H1 (cell line): ENCODE results near the gene LAMC1. TPM values are rescaled to one million over a fixed set of nuclear protein-coding genes. Genes with fewer than 3 reads are reported as not detected.

Experiments
- CTCF ChIA-PET: fragments of 300-600 bp; sonication (Branson Sonifier 250); formaldehyde crosslinking; loops from one replicate; lab custom pipeline; 2021; ENCODE audit not compliant: partially characterized antibody; lab: Charles Lee
- POLR2A ChIA-PET: fragments of 300-600 bp; sonication (Branson Sonifier 250); formaldehyde crosslinking; loops from one replicate; lab custom pipeline; 2021; ENCODE audit warnings: inconsistent platforms; ENCODE audit not compliant: partially characterized antibody; lab: Charles Lee
- DNase-seq, 2 experiments: peaks; one replicate each; pipeline versions ENCODE4 v3.0.0 to v3.0.0-alpha.2; 2010 to 2022; ENCODE audit warnings: low spot score in 2 of 2, low read depth in 1 of 2, mixed read lengths in 1 of 2
- FAIRE-seq: peaks from 2 replicates; lab custom pipeline; 2011; peaks lifted over from hg19 to GRCh38; lab: Jason Lieb, UNC
- H2AFZ ChIP-seq: 2 replicates; pipeline ENCODE4 v1.8.1; 2012; ENCODE audit warnings: low read length, inconsistent platforms
- H2AK5ac ChIP-seq: 2 replicates; pipeline ENCODE4 v1.6.1; 2013; ENCODE audit warnings: low read depth, low read length
- H2BK120ac ChIP-seq: replicated peaks from 2 replicates; pipeline ENCODE3; 2013; ENCODE audit warnings: low read depth, low read length, inconsistent platforms
- H2BK12ac ChIP-seq: 2 replicates; pipeline ENCODE4 v1.6.1; 2013; ENCODE audit warnings: low read depth, low read length
- H2BK15ac ChIP-seq: 2 replicates; pipeline ENCODE4 v1.6.1; 2013; ENCODE audit warnings: low read length
- H2BK20ac ChIP-seq: 2 replicates; pipeline ENCODE4 v1.6.1; 2013; ENCODE audit warnings: low read length
- H2BK5ac ChIP-seq: 2 replicates; pipeline ENCODE4 v1.6.1; 2013; ENCODE audit warnings: low read depth, low read length
- H3K14ac ChIP-seq: 2 replicates; pipeline ENCODE4 v1.6.1; 2013; ENCODE audit warnings: inconsistent platforms; ENCODE audit not compliant: insufficient read length
- H3K18ac ChIP-seq: 2 replicates; pipeline ENCODE4 v1.6.1; 2013; ENCODE audit warnings: low read length; ENCODE audit errors: extremely low read depth
- H3K23ac ChIP-seq: 2 replicates; pipeline ENCODE4 v1.6.1; 2013; ENCODE audit warnings: inconsistent platforms; ENCODE audit not compliant: insufficient read length
- H3K23me2 ChIP-seq: 2 replicates; pipeline ENCODE4 v1.6.1; 2013; ENCODE audit warnings: low read depth, low read length
- H3K27ac ChIP-seq: 2 replicates; pipeline ENCODE4 v1.6.1; 2011; ENCODE audit warnings: low read depth, low read length, inconsistent platforms
- H3K27me3 ChIP-seq, 4 experiments: replicated peaks in 1 of 4; 1 replicate in 1 of 4; 2 replicates in 3 of 4; pipeline versions ENCODE4 v1.6.1 to v1.8.1; 2011 to 2013; ENCODE audit warnings: low read length in 3 of 4, mild to moderate bottlenecking in 3 of 4, inconsistent platforms in 2 of 4, mixed read lengths in 2 of 4, moderate library complexity in 1 of 4; ENCODE audit not compliant: control insufficient read depth in 3 of 4, insufficient read depth in 3 of 4; ENCODE audit errors: extremely low read depth in 1 of 4
- H3K36me3 ChIP-seq, 4 experiments: 2 replicates each; pipeline versions ENCODE4 v1.6.1 to v1.8.1; 2011 to 2013; ENCODE audit warnings: mild to moderate bottlenecking in 4 of 4, low read length in 3 of 4, moderate library complexity in 2 of 4, control low read depth in 1 of 4, inconsistent platforms in 1 of 4; ENCODE audit not compliant: insufficient read depth in 4 of 4, control insufficient read depth in 2 of 4
- H3K4ac ChIP-seq: replicated peaks from 2 replicates; pipeline ENCODE3; 2013; ENCODE audit warnings: low read length, low read depth, mixed read lengths, inconsistent platforms; ENCODE audit not compliant: insufficient read length
- H3K4me1 ChIP-seq, 4 experiments: replicated peaks in 1 of 4; 1 replicate in 1 of 4; 2 replicates in 3 of 4; pipeline versions ENCODE4 v1.6.1 to v1.8.1; 2011 to 2013; ENCODE audit warnings: low read length in 3 of 4, inconsistent platforms in 2 of 4, mixed read lengths in 1 of 4; ENCODE audit not compliant: insufficient read depth in 4 of 4, control insufficient read depth in 3 of 4
- H3K4me2 ChIP-seq, 2 experiments: 2 replicates each; pipeline versions ENCODE4 v1.6.1 to v1.8.1; 2011 to 2013; ENCODE audit warnings: low read depth in 2 of 2, low read length in 2 of 2, control low read depth in 1 of 2, inconsistent platforms in 1 of 2, mild to moderate bottlenecking in 1 of 2; ENCODE audit not compliant: insufficient read depth in 1 of 2
- H3K4me3 ChIP-seq, 4 experiments: fragments of 200-600, 300-600 bp in 1 of 4; sonication (generic), shearing (Covaris generic), sonication (Bioruptor Twin) in 1 of 4; 2 replicates each; pipeline versions ENCODE4 v1.5.1 to v1.8.1; 2011 to 2016; ENCODE audit warnings: low read length in 4 of 4, low read depth in 3 of 4, control low read depth in 2 of 4, inconsistent platforms in 2 of 4, mild to moderate bottlenecking in 2 of 4, mixed read lengths in 1 of 4, moderate library complexity in 1 of 4; ENCODE audit not compliant: insufficient read depth in 2 of 4; ENCODE audit errors: extremely low read depth in 1 of 4
- H3K56ac ChIP-seq: replicated peaks from 2 replicates; pipeline ENCODE3; 2013; ENCODE audit warnings: low read depth, mild to moderate bottlenecking, mixed read lengths, low read length, inconsistent platforms; ENCODE audit not compliant: insufficient read length
- H3K79me1 ChIP-seq: 2 replicates; pipeline ENCODE4 v1.6.1; 2013; ENCODE audit warnings: low read depth, low read length, control low read depth
- H3K79me2 ChIP-seq, 2 experiments: 2 replicates each; pipeline versions ENCODE4 v1.6.1 to v1.8.1; 2012 to 2013; ENCODE audit warnings: low read length in 2 of 2, mild to moderate bottlenecking in 2 of 2, inconsistent platforms in 1 of 2; ENCODE audit not compliant: insufficient read depth in 2 of 2, control insufficient read depth in 1 of 2
- H3K9ac ChIP-seq, 4 experiments: replicated peaks in 1 of 4; 1 replicate in 1 of 4; 2 replicates in 3 of 4; pipeline versions ENCODE4 v1.6.1 to v1.8.1; 2011 to 2013; ENCODE audit warnings: low read depth in 3 of 4, low read length in 3 of 4, control low read depth in 2 of 4, mild to moderate bottlenecking in 2 of 4, moderate library complexity in 2 of 4, inconsistent platforms in 1 of 4; ENCODE audit errors: extremely low read depth in 1 of 4
- H3K9me3 ChIP-seq, 2 experiments: 2 replicates each; pipeline versions ENCODE4 v1.6.1 to v1.8.1; 2012 to 2013; ENCODE audit warnings: mild to moderate bottlenecking in 2 of 2, moderate library complexity in 2 of 2, control low read depth in 1 of 2, inconsistent platforms in 1 of 2, low read depth in 1 of 2, low read length in 1 of 2, mixed read lengths in 1 of 2; ENCODE audit not compliant: insufficient read depth in 2 of 2
- H4K20me1 ChIP-seq, 2 experiments: replicated peaks in 1 of 2; 2 replicates each; pipeline versions ENCODE3 to v1.8.1; 2011 to 2013; ENCODE audit warnings: inconsistent platforms in 2 of 2, low read length in 2 of 2, mild to moderate bottlenecking in 1 of 2; ENCODE audit not compliant: insufficient read depth in 2 of 2, control insufficient read depth in 1 of 2
- H4K5ac ChIP-seq: 2 replicates; pipeline ENCODE4 v1.6.1; 2013; ENCODE audit warnings: low read length, low read depth, mixed read lengths, inconsistent platforms; ENCODE audit not compliant: insufficient read length
- H4K8ac ChIP-seq: 2 replicates; pipeline ENCODE4 v1.8.0; 2013; ENCODE audit warnings: mild to moderate bottlenecking, moderate library complexity, low read length, inconsistent platforms; ENCODE audit not compliant: insufficient read depth; ENCODE audit errors: extremely low read depth
- H4K91ac ChIP-seq: replicated peaks from 2 replicates; pipeline ENCODE3; 2013; ENCODE audit warnings: low read length, mixed read lengths, inconsistent platforms; ENCODE audit not compliant: insufficient read length
- ATF2 ChIP-seq: IDR thresholded peaks from 2 replicates; pipeline ENCODE4 v1.6.1; 2012; ENCODE audit warnings: low read length, inconsistent platforms
- BACH1 ChIP-seq: IDR thresholded peaks from 2 replicates; pipeline ENCODE4 v1.6.1; 2012; ENCODE audit warnings: low read length, improper control_type of control experiment
- RAD21 ChIP-seq, 2 experiments: IDR thresholded peaks in 1 of 2; conservative IDR thresholded peaks in 1 of 2; 2 replicates each; pipeline ENCODE4 v1.6.1; 2011; ENCODE audit warnings: low read depth in 2 of 2, low read length in 2 of 2, improper control_type of control experiment in 1 of 2, inconsistent platforms in 1 of 2, mild to moderate bottlenecking in 1 of 2, moderate library complexity in 1 of 2
- SAP30 ChIP-seq: fragments of 300-600 bp; sonication (generic); IDR thresholded peaks from 2 replicates; pipeline ENCODE4 v1.7.1; 2012; ENCODE audit warnings: low read length, moderate library complexity, mild to moderate bottlenecking, inconsistent platforms; ENCODE audit not compliant: insufficient read depth, insufficient replicate concordance
- SP2 ChIP-seq: IDR thresholded peaks from 2 replicates; pipeline ENCODE4 v1.6.1; 2012; ENCODE audit warnings: mild to moderate bottlenecking, low read length, inconsistent platforms
- WGBS, 2 experiments: shearing (Covaris generic) in 1 of 2; methylation state at CpG; one replicate each; pipeline versions ENCODE4 v1.1.6 to v1.1.7; 2013 to 2015; ENCODE audit warnings: low lambda C conversion rate in 2 of 2, mixed read lengths in 2 of 2, inconsistent platforms in 1 of 2, low coverage in 1 of 2, missing lambda C conversion rate in 1 of 2; ENCODE audit not compliant: insufficient replicate concordance in 2 of 2, insufficient coverage in 1 of 2, insufficient read length in 1 of 2; ENCODE audit errors: extremely low coverage in 1 of 2, missing lambda C conversion rate in 1 of 2; 5-methylcytosine and 5-hydroxymethylcytosine counted together
- polyA plus RNA-seq, 7 experiments: library from polyadenylated mRNA; depleted of rRNA in 3 of 7; stranded (reverse) in 5 of 7; unstranded in 2 of 7; fragments of >200 nt in 5 of 7; fragments of 200-250 nt in 2 of 7; gene quantifications; 1 replicate in 5 of 7; 2 replicates in 1 of 7; 4 replicates in 1 of 7; pipeline versions ENCODE4 v1.2.1 to v1.2.3, GENCODE V29; 2011 to 2013; ENCODE audit warnings: missing spikeins in 2 of 7, mixed read lengths in 2 of 7
- total RNA-seq: library from RNA; stranded (reverse); fragmentation: NEBNext Ultra II Directional; extraction: Animal tissue kit (Norgen Biotek cat#: 25700); gene quantifications from 2 replicates; pipeline ENCODE4 v1.2.1, GENCODE V29; 2021

LAMC1 gene
- total and polyA plus RNA-seq, 2 of the 8 experiments (the other 6 are each of a cell fraction or from before 2014, with no cell fraction given): 47.6 to 90.3 TPM

DNA sequence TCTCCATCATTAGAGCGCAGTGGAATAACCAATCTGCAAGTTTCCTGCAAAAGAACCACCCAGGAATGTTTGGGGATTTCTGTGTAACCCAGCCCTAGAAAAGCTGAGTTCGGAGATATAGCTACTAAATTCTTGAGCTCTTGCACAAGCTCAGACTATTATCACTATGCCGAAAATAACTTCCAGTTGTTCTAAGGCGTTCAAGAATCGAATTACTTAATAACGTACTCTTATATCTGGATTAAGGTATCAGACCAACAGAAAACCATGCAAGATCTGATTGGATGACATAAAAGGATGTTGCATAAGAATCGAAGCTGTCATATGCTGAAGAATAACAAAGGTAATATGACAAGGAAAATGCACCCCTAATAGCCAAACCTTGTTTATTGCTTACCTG is 155.3 kb downstream of the LAMC1 start:
- ChIA-PET POLR2A (interaction anchor here (1.6 kb wide), 1 partner anchor 9 kb away, joined by 3 read pairs; no protein-coding TSS in a partner anchor), CTCF (interaction anchor here (0.8 to 1.3 kb wide), 3 partner anchors 10 to 17 kb away, joined by 3 to 5 read pairs (median 3); no protein-coding TSS in a partner anchor)
- no peak overlapping the region for H3K18ac ChIP-seq
- H3K23ac ChIP-seq: no peak overlapping the region
- H2BK15ac ChIP-seq: no peak overlapping the region
- H3K56ac ChIP-seq: no peak overlapping the region
- WGBS, 2 experiments: 93% methylated on average over 7 of the region's 7 CpGs; no CpG with 5 or more reads in 1 of the 2 experiments
- no peak overlapping the region for H2BK20ac ChIP-seq
- no peak overlapping the region for H3K27ac ChIP-seq
- no peak for FAIRE-seq
- H2AFZ ChIP-seq: no peak overlapping the region
- H3K4me1 ChIP-seq: peaks cover 0 to 2% (median 0%) of the 10 kb centered on the region in 4 experiments; a peak in 1 of 7 replicates
- no peak overlapping the region for H4K8ac ChIP-seq
- no peak for TF ChIP-seq SAP30
- no peak for TF ChIP-seq RAD21 (IDR thresholded peaks at IDR 0.05 in 1 of 2, conservative IDR thresholded peaks at IDR 0.05 in 1 of 2; ENCODE audit: low read depth in 2 of 2, low read length in 2 of 2)
- TF ChIP-seq BACH1: no peak
- TF ChIP-seq ATF2: no peak
- no peak for TF ChIP-seq SP2
- no peak overlapping the region for H2BK120ac ChIP-seq
- no peak overlapping the region for H3K4me3 ChIP-seq
- H4K91ac ChIP-seq: no peak overlapping the region
- no peak overlapping the region for H3K4ac ChIP-seq
- H3K79me2 ChIP-seq: no peaks in the 10 kb centered on the region
- no peak overlapping the region for H2BK12ac ChIP-seq
- no peaks in the 10 kb centered on the region for H3K9me3 ChIP-seq
- H3K4me2 ChIP-seq: no peak overlapping the region
- no peak overlapping the region for H2BK5ac ChIP-seq
- no peak for DNase-seq
- H4K5ac ChIP-seq: no peak overlapping the region
- H3K36me3 ChIP-seq: no peaks in the 10 kb centered on the region
- no peak overlapping the region for H3K14ac ChIP-seq
- H3K9ac ChIP-seq: no peak overlapping the region
- H3K79me1 ChIP-seq: no peaks in the 10 kb centered on the region
- H4K20me1 ChIP-seq: no peaks in the 10 kb centered on the region
- H2AK5ac ChIP-seq: no peak overlapping the region
- no peaks in the 10 kb centered on the region for H3K27me3 ChIP-seq
- no peaks in the 10 kb centered on the region for H3K23me2 ChIP-seq
